Right renal cortex interstitium (tissue), 3 donors: ENCODE results near the gene CTSL. TPM values are rescaled to one million over a fixed set of nuclear protein-coding genes. Genes with fewer than 3 reads are reported as not detected.
"Not testable (repeated sequence)": the region's sequence is repeated elsewhere in the genome, so short reads cannot be mapped to it uniquely, and the experiment has no call there.

Source experiments
- DNase-seq, 3 donors: peaks; one replicate each; pipeline ENCODE4 v3.0.0-alpha.2; 2013; ENCODE audit warnings: low read depth in 3 of 3, low spot score in 2 of 3
- polyA plus RNA-seq, 3 donors: library from polyadenylated mRNA; unstranded; fragments of 120-200 nt; gene quantifications; one replicate each; pipeline ENCODE4 v1.2.1, GENCODE V29; 2013; ENCODE audit not compliant: insufficient read length in 3 of 3

The CTSL gene
- polyA plus RNA-seq, 3 donors = 180 to 204 (median 199) TPM

GRCh38 chr9:87718231-87718630, 7.7 kb upstream of the CTSL start:
- no peak for DNase-seq

GRCh38 chr9:87718852-87719612, 6.9 kb upstream of the CTSL start:
- DNase-seq = no peak

- DNase-seq = no peak
Measured at GRCh38 chr9:87720173-87720572, 5.7 kb upstream of the CTSL start.

GRCh38 chr9:87722393-87723088, 3.4 kb upstream of the CTSL start:
- DNase-seq = no peak

GRCh38 chr9:87725356-87725899, 491 bp upstream of the CTSL start:
- no peak for DNase-seq

- no peak for DNase-seq
Measured at GRCh38 chr9:87729246-87729645, 3.3 kb downstream of the CTSL start.

- DNase-seq = no peak
Measured at GRCh38 chr9:87731321-87731720, 5.4 kb downstream of the CTSL start.

GRCh38 chr9:87732344-87732743, 6.4 kb downstream of the CTSL start:
- no peak for DNase-seq

GRCh38 chr9:87732756-87733155, 6.8 kb downstream of the CTSL start:
- no peak for DNase-seq

- no peak for DNase-seq
Measured at GRCh38 chr9:87733273-87734052, 7.5 kb downstream of the CTSL start.

GRCh38 chr9:87734106-87734505, 8.2 kb downstream of the CTSL start:
- DNase-seq = no peak

- DNase-seq = no peak
Measured at GRCh38 chr9:87739546-87739945, 13.6 kb downstream of the CTSL start.

- no peak for DNase-seq
Measured at GRCh38 chr9:87740209-87740608, 14.3 kb downstream of the CTSL start.

GRCh38 chr9:87741326-87741725, 15.4 kb downstream of the CTSL start:
- DNase-seq = no peak

- no peak for DNase-seq
Measured at GRCh38 chr9:87741891-87742290, 16.0 kb downstream of the CTSL start.

- no peak for DNase-seq
Measured at GRCh38 chr9:87742813-87743428, 17.0 kb downstream of the CTSL start.

- not testable (repeated sequence) for DNase-seq
Measured at GRCh38 chr9:87744247-87744646, 18.3 kb downstream of the CTSL start.

GRCh38 chr9:87746186-87746585, 20.3 kb downstream of the CTSL start:
- DNase-seq = no peak

- no peak for DNase-seq
Measured at GRCh38 chr9:87748881-87749280, 23.0 kb downstream of the CTSL start.

- no peak for DNase-seq
Measured at GRCh38 chr9:87749335-87750035, 23.6 kb downstream of the CTSL start.
